ENCODE results near the gene PEX5L. TPM values are rescaled to one million over a fixed set of nuclear protein-coding genes. Genes with fewer than 3 reads are reported as not detected.
"Not testable (repeated sequence)": the region's sequence is repeated elsewhere in the genome, so short reads cannot be mapped to it uniquely, and the experiment has no call there.

Gene PEX5L, protein sequence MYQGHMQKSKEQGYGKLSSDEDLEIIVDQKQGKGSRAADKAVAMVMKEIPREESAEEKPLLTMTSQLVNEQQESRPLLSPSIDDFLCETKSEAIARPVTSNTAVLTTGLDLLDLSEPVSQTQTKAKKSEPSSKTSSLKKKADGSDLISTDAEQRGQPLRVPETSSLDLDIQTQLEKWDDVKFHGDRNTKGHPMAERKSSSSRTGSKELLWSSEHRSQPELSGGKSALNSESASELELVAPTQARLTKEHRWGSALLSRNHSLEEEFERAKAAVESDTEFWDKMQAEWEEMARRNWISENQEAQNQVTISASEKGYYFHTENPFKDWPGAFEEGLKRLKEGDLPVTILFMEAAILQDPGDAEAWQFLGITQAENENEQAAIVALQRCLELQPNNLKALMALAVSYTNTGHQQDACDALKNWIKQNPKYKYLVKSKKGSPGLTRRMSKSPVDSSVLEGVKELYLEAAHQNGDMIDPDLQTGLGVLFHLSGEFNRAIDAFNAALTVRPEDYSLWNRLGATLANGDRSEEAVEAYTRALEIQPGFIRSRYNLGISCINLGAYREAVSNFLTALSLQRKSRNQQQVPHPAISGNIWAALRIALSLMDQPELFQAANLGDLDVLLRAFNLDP
- total RNA-seq, result not detected

DNA sequence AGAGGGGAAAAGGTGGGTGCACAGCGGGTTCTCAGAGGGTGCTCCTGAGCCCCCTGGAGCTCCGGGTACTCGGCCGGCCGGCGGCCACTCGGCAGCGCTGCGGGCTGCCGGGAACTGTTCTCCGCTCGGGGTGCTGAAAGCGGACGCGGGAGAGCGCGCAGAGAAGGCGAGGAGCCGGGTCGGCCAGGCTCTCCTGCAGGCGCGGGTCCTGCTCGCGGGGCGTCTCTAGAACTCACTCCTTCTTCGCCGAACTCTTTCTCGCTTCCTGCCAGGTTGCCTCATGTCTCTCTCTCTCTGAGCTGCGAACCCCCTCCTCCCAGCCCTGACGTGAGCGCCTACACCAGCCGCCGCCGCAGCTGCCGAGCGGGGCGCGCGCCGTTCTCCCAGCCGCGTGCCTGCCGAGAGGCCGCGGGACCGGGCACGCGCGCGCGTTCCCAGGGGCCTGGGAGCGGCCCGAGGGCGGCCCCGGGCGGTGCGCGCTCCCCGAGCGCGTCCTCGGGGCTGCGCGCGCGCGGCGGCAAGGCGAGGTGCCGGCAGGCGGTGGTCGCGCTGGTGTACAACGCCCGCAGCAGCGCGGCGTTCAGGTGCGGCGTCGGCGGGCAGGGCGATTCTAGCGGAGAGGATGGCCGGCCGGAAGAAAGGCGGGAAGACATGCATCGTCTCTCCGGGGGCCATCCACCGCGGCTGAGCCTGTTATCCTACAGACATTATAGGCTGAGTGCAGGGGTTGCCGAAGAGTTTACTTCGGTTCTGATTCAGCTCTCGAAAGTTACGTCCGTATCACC is at the start of gene PEX5L:
TSS of gene PEX5L (minus strand) at position 267 of the 785 bp plus-strand sequence. CDS start 338 bp downstream, outside the sequence.
- no peak for ATAC-seq

DNA sequence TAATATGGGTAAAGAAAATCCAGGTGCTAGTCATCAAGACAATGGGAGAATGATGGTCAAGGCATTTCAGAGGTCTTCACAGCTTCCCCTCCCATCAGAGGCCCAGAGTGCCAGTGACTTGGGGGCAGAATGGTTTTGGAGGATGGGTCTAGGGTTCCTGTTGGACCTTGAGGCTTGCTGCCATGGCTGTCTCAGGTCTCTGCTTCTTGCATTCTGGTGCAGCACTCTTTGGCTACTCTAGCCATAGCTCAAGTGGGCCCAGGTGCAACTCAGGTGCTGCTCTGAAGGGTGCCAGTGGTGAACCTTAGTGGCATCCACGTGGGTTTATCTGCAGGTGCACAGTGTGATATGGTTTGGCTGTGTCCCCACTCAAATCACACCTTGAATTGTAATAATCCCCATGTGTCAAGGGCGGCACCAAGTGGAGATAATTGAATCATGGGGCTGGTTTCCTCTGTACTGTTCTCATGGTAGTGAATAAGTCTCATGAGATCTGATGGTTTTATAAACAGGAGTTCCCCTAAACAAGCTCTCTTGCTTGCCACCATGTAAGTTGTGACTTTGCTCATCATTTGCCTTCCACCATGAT is 48.5 kb upstream of the PEX5L start:
- ATAC-seq, result no peak

DNA sequence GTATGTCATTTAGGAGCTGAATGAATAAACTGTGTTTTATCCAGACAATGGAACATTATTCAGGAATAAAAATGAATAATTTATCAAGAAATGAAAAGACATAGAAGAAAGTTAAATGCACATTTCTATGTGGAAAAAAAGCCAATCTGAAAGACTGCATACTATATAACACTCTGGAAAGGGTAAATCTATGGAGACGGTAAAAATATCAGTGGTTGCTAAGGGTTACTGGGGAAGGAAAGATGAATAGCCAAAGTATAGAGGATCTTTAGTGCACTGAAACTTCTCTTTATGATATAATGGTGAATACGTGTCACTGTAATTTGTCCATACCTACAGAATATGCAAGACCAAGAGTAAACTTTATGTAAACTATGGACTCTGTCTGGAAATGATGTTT is 46.0 kb upstream of the PEX5L start:
- ATAC-seq, result no peak

DNA sequence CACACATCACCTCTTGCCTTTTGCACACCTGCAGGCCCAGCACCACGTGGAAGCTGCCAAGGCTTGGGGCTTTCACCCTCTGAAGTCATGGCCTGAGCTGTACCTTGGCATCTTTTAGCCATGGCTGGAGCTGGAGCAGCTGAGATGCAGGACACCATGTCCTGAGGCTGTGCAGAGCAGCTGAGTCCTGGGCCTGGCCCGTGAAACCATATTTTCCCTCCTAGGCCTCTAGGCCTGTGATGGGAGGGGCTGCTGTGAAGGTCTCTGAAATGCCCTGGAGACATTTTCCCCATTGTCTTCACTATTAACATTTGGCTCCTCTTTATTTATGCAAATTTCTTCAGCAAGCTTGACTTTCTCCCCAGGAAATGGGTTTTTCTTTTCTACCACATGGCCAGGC is 41.9 kb upstream of the PEX5L start:
- no peak for ATAC-seq

DNA sequence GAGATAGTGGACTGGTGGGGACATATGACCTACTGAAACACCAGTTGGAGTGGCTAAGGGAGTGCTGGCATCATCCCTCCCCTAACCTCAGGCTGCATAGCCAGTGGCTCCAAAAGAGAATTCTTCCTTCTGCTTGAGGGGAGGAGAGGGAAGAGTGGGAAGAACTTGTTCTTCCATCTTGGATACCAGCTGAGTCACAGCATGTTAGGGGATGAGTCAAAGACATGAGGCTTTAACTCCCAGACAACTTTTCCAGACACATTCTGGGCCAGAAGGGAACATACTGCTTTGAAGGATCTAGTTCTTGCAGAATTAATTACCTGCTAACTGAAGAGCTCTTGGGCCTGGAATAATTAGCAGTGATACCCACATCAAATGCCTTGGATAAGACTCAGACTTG is 36.8 kb upstream of the PEX5L start:
- ATAC-seq, result no peak

DNA sequence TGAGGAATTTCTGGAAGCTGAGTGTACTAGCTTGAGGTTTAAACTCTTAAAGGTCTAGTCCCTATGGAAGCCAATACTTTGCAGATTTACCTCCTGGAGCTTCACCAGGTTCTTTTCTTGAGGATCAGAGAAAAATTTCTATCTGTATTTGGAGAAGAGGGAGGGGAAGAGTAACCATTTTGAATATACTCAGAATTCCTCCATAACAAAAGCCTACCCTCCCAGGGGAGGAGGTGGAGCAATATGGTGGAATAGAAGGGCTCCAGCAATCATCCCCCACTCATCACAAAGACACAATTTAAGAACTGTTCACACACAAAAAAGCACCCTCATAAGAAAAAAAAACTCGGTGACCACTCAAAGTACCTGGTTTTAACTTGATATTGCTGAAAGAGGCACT is 36.0 kb upstream of the PEX5L start:
- ATAC-seq, result no peak

DNA sequence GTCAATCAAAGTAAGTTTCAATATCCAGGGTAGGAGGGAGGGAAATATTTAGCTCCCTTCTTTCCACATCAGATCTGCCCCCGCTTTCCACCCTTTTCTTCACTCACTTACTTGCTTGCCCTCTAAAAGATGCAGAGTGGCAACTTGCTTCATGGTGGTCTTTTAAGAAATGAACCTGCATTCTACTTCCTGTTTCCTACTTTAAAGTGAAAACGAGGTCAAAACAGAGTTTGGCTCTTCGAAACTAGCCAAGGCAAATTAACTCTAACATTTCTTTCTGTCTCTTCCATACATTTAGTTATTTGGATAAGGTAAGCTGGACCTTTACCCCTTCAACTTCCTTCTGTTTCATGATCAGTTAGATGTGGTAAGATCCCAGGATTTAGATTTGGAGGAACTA is 34.2 kb upstream of the PEX5L start:
- ATAC-seq, result no peak

DNA sequence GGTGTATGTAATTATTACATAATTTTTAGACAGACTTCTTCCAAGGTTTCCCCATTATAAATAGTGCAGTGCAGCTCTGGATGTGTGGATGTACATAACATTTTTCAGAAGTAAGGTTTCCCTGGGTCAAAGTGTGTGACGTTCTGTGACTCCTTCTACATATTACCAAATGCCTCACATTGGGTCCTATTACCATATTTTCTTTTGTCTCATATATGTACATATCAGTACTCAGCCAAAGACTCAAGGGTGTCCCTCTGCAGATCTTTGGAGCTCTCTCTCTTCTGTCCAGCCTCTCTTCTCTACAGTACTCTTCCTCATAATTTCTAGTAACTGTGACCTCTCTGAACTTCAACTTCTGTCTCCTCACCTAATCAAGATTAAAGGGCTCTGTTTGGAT is 31.3 kb upstream of the PEX5L start:
- no peak for ATAC-seq

DNA sequence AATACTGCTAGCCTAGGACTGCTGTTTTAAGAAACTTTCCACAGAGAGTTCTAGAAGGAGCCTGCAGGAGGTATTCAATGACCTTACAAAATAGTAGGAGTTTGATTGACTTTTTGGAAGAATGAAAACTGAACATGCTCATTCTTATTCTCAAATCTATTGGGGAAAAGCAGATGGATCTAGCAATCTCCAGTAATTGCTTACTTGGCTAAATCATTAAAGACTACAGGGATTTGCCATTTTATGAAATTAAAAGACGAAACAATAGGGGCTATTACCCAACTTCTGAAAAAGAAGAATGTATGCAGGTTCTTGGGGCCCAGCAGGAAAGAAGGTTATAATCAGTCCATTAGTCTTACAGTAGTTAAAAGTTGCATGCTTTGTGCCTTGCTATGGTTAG is 29.9 kb upstream of the PEX5L start:
- ATAC-seq, result no peak

DNA sequence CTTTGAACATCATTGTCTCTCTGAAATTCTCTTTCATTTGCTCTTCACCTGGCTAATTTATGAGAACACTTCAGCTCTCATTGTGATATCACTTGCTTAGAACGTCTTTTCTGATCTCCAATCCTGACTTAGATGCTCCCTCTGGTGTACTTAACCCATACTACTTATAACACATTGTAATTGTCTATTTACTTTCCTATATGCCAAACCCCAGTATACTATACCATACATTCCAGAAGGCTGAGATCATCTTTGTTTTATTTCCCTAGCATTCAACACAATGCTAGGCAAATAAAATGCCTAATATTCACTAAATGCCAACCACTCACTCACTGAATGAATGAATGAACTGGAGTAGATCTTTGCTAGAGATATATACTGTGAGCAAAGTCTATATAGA is 27.0 kb upstream of the PEX5L start:
- no peak for ATAC-seq

DNA sequence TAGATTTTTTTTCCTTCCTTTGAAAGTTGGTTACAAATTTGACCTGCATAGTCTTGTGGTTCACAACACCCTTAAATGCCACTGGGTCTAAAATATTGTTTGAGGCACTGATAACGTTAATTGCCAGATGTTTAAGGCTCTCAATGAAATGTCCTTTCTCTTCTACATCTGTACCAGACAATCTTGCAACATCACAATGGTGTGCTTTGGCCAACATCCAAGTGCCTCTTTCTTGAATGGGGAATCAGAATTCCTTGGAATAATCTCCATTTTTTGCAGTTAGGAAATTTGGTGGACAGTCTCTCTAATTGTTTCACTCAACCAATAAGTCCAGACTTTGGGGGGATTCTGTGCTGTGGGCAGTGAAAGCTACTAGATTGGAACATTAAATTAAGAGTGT is 26.0 kb upstream of the PEX5L start:
- ATAC-seq, result no peak

DNA sequence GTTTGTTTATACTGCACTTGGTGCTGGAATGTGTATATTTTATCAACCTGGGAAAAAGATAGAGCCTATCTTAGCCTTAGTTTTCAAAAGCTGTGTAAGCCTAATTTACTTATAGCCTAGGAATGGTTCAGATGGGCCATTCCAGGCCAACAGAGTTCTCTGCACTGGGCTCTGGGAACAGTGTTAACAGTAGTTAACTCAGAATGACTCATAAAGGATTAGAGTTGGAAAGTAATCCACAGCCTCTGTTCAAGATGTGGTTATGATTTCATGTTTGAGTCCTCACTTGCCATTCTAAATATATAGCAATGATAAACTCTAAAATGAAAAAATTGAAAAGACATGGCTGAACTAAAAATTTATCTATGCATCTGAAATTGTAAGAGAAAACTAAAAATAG is 22.6 kb upstream of the PEX5L start:
- no peak for ATAC-seq

DNA sequence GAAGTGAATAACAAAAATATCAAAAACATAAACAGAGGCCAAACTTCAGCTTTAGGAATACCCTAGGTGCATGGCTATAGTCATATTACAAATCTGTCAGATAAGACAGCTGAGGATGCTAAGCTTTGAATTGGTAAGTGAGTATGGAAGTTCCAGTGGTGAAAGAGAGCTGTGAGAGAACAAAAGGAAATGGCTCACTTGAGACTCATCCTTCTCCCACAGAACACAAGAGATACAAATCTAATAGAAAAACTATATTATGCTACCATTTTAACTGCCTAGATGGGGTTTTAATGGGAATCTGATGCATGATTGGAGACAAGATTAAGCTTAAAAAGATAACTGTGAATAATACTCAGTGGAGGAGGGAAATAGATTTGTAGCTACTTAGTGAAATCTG is 21.5 kb upstream of the PEX5L start:
- no peak for ATAC-seq

DNA sequence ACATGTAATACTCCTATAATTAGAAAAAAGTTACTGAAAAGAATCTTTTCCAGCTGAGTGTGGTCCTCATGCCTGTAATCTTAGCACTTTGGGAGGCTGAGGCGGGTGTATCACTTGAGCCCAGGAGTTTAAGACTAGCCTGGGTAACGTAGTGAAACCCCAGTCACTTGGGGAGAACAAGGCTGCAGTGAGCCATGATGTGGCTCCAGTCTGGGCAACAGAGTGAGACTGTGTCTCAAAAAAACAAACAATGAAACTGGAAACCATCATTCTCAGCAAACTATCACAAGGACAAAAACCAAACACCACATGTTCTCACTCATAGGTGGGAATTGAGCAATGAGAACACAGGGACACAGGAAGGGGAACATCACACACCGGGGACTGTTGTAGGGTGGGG is 18.9 kb upstream of the PEX5L start:
- ATAC-seq, result not testable (repeated sequence)

DNA sequence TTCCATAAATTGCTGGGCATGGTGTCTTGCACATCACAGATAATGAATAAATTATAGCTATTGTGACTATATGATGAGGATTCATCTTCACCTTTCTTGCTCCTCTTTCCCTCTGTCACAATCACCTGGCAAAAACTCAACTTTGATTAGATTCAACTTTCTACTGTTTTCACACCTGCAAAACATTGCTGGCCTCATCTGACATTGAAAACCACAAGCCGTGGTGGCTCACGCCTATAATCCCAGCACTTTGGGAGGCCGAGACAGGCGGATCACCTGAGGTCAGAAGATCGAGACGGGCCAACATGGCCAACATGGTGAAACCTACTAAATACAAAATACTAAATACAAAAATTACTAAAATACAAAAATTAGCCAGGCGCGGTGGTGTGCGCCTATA is 12.7 kb upstream of the PEX5L start:
- ATAC-seq, result no peak

DNA sequence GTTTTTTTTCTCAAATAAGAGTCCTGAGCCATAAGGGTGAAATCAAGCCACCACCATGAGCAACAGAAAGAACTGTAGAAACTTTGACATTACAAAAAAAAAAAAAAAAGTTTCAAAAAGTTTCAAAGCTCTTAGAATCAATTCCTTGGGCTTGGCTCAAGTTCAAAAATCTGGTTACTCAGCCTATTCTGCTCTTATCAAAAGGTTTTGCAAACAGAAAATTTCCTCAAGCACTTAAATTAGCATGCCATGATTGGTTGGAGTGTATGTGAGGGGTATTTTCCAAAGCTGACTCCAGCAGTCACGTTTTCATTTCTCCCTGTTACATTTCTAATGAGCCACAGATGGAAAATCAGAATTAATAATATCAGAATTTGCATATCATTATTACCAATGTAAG is 12.1 kb upstream of the PEX5L start:
- ATAC-seq, result no peak

DNA sequence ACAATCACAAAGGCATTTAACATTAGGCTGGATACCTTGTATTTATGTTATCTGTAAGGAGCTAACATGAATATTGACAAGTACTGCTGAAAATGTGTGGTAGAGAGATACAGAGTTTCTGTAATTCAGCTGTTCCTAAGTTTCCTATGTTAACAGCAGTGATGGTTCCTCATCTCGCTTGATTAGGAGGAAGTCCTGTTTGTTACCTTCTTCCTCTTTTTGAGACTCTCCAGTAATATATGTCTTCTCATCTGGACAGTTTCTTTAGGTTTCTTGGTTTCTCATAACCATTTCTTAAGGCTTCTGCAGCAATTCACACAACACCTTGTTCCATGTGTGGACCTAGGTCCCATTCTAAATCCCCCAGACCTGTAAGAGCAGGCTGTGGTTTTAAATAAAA is 11.4 kb upstream of the PEX5L start:
- ATAC-seq, result no peak

DNA sequence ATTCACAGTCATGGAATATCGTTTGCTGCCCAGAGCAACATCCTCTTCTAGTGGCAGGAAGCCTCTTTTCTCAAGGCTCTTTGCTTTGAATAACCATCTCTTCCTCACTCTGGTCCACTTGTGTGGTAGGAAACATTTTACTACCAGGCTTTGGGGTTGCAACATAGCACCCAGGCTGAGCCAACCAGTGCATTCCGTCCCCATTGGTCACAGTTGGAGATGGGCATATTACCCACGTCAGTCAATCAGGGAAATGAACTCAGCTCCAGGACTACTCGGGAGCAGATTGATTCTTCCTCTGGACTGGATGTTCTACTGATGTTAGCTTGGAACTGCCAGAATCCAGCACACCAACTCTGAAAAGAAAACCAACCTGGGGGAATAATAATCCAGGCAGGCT is 4.2 kb upstream of the PEX5L start:
- ATAC-seq, result no peak

DNA sequence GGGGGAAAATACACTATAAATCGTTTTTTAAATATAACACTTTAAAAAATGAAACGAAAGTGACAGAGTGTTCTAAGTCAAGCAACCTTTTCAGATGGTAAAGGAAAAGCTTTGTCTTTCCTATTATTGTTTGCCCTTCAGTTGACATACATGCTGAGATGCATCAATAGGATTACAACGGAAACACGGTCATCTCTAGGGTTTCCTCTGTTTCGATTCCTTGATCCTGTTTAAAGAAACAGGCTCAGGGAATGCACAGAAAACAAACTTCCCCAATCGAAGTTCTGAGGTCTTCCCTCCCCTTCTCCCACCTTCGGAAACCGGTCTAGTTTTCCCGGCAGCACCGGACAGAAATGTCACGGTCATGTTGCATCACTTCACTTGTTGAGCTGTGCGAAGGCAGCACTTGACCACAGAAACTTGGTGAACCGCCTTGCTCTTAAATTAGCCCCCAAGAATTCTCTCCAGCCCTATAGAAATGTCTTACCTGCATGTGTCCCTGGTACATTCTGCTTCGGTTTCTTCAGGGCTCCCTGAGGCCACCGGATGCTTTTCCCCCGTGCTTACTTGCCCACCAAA is 556 bp downstream of the PEX5L start:
- ATAC-seq, result no peak

DNA sequence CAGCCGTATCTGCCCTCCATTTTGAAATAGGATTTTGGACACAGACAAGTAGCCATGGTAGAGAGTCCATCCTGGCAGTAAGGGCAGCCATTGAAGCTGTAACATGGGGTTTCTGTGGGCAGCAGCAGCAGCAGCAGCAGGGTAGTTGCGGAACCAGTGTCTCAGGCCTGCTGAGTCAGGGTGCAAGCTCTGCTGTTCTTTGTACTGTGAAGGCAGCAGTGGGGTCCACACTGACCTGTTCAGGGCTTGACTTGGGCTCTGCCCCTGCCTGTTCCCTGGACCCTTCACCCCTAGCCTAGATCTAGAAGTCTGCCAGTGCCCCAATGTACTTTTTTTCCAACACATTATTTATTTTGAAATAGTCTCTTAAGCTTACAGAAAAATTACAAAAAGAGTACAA is 9.7 kb downstream of the PEX5L start:
- no peak for ATAC-seq

DNA sequence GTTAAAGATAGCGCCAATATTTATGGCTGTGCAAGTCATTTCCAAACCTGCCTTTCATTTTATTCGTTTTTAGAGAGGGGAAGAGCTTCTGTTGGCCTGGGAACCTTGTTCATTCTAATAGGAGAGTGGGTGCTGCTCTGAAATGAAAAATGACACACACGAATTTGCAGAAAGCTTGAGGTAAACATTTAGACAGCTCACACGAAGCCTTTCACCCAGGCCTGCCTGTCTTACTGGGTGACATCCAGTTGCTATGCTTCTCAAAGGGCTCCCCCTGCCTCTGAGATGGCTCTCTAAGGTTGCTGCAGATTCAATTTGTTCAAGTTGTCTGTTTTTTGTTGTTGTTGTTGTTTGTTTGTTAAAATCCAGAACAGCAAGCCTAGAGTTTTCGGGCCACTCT is 18.2 kb downstream of the PEX5L start:
- no peak for ATAC-seq

DNA sequence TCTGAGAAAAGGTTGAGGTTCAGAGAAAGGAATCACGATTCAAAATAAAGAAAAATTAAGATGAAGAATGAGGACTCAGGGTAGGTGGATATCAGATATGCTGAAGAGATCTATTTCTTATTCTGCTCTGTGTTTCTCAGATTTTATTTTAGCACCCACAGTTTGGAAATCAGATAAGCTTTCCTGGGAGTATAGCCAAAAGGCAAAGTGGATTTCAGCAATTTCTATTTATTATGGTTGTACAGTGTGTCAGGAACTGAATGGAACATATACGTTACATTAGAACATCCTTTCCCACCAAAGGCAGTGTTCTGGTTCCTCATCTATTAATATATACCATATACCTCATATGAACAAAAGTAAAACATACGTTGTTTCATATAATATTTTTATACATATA is 18.9 kb downstream of the PEX5L start:
- ATAC-seq, result no peak

DNA sequence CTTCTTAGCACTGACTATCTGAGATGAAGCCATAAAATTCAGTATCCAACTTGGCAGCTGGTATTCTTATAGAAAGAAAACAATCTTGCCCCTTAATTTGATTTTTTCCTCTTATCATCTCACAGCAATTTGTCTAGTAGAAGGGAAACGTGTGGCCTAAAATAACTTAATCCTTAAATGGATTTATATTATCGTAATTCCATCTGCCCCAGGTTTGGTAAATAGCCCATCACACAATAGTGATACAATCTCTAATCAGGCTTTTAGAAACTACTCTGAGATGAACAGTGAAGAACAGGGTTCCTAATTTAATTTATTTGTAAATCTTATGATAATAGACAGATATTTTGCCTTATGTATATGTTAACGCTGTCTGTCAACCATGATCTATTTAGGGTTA is 24.8 kb downstream of the PEX5L start:
- ATAC-seq, result no peak
